ENCODE data around the gene FDX2. TPM values are rescaled to one million over a fixed set of nuclear protein-coding genes. Genes with fewer than 3 reads are reported as not detected.

Gene FDX2
- total and polyA plus RNA-seq, 2 experiments from 2014 or later: 28.9 to 70.9 TPM

- Histone ChIP-seq H3K4me3 (peak overlapping the region; percentile 25), H3K27me3 (peaks cover 33% of the 10 kb centered on the region), H3K9me3 (ENCODE audit: low read depth) (no peaks in the 10 kb centered on the region), H3K4me1 (ENCODE audit: low read depth) (no peaks in the 10 kb centered on the region), H3K27ac (no peak overlapping the region), H3K36me3 (no peaks in the 10 kb centered on the region)
- no peak for TF ChIP-seq CTCF (IDR thresholded peaks at IDR 0.05; ENCODE audit: low read depth, low read length)
- DNase-seq (ENCODE audit: low read depth in 1 of 2, low spot score in 1 of 2): peak in 1 of 2 donors; percentile 68
These were observed 45.6 kb downstream of the FDX2 start for GRCh38 chr19:10270180-10270615.

- Histone ChIP-seq H3K27ac (no peak overlapping the region), H3K4me3 (peak overlapping the region; percentile 25), H3K9me3 (ENCODE audit: low read depth) (no peaks in the 10 kb centered on the region), H3K36me3 (no peaks in the 10 kb centered on the region), H3K4me1 (ENCODE audit: low read depth) (no peaks in the 10 kb centered on the region), H3K27me3 (peaks cover 33% of the 10 kb centered on the region)
- TF ChIP-seq CTCF (IDR thresholded peaks at IDR 0.05; ENCODE audit: low read depth, low read length): peak; percentile 92
- DNase-seq (ENCODE audit: low read depth in 1 of 2, low spot score in 1 of 2): peak; percentile 86 to 88
These were observed 46.3 kb downstream of the FDX2 start for GRCh38 chr19:10269333-10270179.

GRCh38 chr19:10268071-10268470 lies 47.7 kb downstream of the FDX2 start:
- H3K27me3 ChIP-seq: peaks cover 33% of the 10 kb centered on the region
- H3K4me3 ChIP-seq: no peak overlapping the region
- DNase-seq (ENCODE audit: low read depth in 1 of 2, low spot score in 1 of 2): no peak
- no peaks in the 10 kb centered on the region for H3K9me3 ChIP-seq (ENCODE audit: low read depth)
- no peak for TF ChIP-seq CTCF (IDR thresholded peaks at IDR 0.05; ENCODE audit: low read depth, low read length)
- no peaks in the 10 kb centered on the region for H3K36me3 ChIP-seq
- no peak overlapping the region for H3K27ac ChIP-seq
- H3K4me1 ChIP-seq (ENCODE audit: low read depth): no peaks in the 10 kb centered on the region

DNA sequence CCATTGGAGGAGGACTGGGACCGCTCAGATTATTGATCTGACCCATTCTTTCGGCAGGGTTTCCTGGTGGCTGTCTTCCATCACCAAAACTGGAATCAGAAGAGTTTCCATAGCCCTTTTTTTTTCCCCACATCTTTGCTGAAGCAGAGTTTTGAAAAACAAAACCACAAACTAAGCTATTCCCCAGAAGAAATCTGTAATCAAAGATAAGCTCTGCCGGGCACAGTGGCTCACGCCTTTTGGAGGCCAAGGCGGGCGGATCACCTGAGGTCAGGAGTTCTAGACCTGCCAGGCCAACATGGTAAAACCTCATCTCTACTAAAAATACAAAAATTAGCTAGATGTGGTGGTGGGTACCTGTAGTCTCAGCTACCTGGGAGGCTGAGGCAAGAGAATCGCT lies 49.1 kb downstream of the FDX2 start:
- Histone ChIP-seq H3K27me3 (peaks cover 22% of the 10 kb centered on the region), H3K27ac (no peak overlapping the region), H3K9me3 (ENCODE audit: low read depth) (no peaks in the 10 kb centered on the region), H3K36me3 (no peaks in the 10 kb centered on the region), H3K4me3 (no peak overlapping the region), H3K4me1 (ENCODE audit: low read depth) (no peaks in the 10 kb centered on the region)
- DNase-seq (ENCODE audit: low read depth in 1 of 2, low spot score in 1 of 2): no peak
- TF ChIP-seq CTCF (IDR thresholded peaks at IDR 0.05; ENCODE audit: low read depth, low read length): no peak

- TF ChIP-seq CTCF (IDR thresholded peaks at IDR 0.05; ENCODE audit: low read depth, low read length): no peak
- peak in 1 of 2 donors; percentile 65 for DNase-seq (ENCODE audit: low read depth in 1 of 2, low spot score in 1 of 2)
These were observed 53.0 kb downstream of the FDX2 start for GRCh38 chr19:10262771-10263170.

More at GRCh38 chr19:10262771-10263170, 53.0 kb downstream of the FDX2 start:
- peaks cover 6% of the 10 kb centered on the region for H3K36me3 ChIP-seq
- H3K9me3 ChIP-seq (ENCODE audit: low read depth): no peaks in the 10 kb centered on the region
- no peak overlapping the region for H3K4me3 ChIP-seq
- no peak overlapping the region for H3K27ac ChIP-seq
- no peaks in the 10 kb centered on the region for H3K4me1 ChIP-seq (ENCODE audit: low read depth)
- no peaks in the 10 kb centered on the region for H3K27me3 ChIP-seq

All from cardiac muscle cell (in vitro differentiated cells and primary cell).